Lower leg skin (tissue), 3 donors: Measurements from ENCODE around the gene UTP14C.

ENCODE experiments used
- POLR2A ChIP-seq, 2 donors: fragments of 450-650 bp; IDR thresholded peaks; one replicate each; pipeline ENCODE4 v1.6.1; 2016 to 2017; ENCODE audit warnings: antibody characterized with exemption in 2 of 2, mild to moderate bottlenecking in 1 of 2, moderate library complexity in 1 of 2
- TF ChIP-seq, protein P1 (sequence below), 3 donors: fragments of 450-650 bp; IDR thresholded peaks; one replicate each; pipeline ENCODE4 v1.5.1; 2016; ENCODE audit warnings: antibody characterized with exemption in 3 of 3, mild to moderate bottlenecking in 3 of 3, moderate library complexity in 2 of 3

- TF ChIP-seq, protein P1, sequence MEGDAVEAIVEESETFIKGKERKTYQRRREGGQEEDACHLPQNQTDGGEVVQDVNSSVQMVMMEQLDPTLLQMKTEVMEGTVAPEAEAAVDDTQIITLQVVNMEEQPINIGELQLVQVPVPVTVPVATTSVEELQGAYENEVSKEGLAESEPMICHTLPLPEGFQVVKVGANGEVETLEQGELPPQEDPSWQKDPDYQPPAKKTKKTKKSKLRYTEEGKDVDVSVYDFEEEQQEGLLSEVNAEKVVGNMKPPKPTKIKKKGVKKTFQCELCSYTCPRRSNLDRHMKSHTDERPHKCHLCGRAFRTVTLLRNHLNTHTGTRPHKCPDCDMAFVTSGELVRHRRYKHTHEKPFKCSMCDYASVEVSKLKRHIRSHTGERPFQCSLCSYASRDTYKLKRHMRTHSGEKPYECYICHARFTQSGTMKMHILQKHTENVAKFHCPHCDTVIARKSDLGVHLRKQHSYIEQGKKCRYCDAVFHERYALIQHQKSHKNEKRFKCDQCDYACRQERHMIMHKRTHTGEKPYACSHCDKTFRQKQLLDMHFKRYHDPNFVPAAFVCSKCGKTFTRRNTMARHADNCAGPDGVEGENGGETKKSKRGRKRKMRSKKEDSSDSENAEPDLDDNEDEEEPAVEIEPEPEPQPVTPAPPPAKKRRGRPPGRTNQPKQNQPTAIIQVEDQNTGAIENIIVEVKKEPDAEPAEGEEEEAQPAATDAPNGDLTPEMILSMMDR (IDR thresholded peaks at IDR 0.05), result no peak
- no peak for TF ChIP-seq POLR2A (IDR thresholded peaks at IDR 0.05)
Observed at GRCh38 chr13:52004511-52005170, 19.9 kb upstream of the UTP14C start.
